Left ventricle myocardium inferior (tissue), 1 donor: Measurements from ENCODE around the gene C10orf71. TPM values are rescaled to one million over a fixed set of nuclear protein-coding genes. Genes with fewer than 3 reads are reported as not detected.

Experiments used
- DNase-seq: peaks from one replicate; pipeline ENCODE4 v3.0.0-alpha.2; 2020
- H3K27ac ChIP-seq: fragments of 200-600 bp; replicated peaks from 2 replicates; pipeline ENCODE4 v1.8.0; 2021
- H3K27me3 ChIP-seq: fragments of 200-600 bp; 2 replicates; pipeline ENCODE4 v1.8.0; 2021; ENCODE audit warnings: low read depth
- H3K36me3 ChIP-seq: fragments of 200-600 bp; 2 replicates; pipeline ENCODE4 v1.8.0; 2021
- H3K4me1 ChIP-seq: fragments of 200-600 bp; 2 replicates; pipeline ENCODE4 v1.8.0; 2021
- H3K4me3 ChIP-seq: fragments of 200-600 bp; 2 replicates; pipeline ENCODE4 v1.8.0; 2021; ENCODE audit warnings: mild to moderate bottlenecking, moderate library complexity
- H3K9me3 ChIP-seq: fragments of 200-600 bp; replicated peaks from 2 replicates; pipeline ENCODE4 v1.8.0; 2021
- CTCF ChIP-seq: fragments of 200-600 bp; IDR thresholded peaks from 2 replicates; pipeline ENCODE4 v1.8.0; 2021; ENCODE audit warnings: antibody characterized with exemption, mild to moderate bottlenecking, borderline replicate concordance
- intact Hi-C: fragments of 100-400 bp; cut with micrococcal nuclease; formaldehyde crosslinking; loops from one replicate; pipeline ENCODE4 v1.11.0; 2022
- total RNA-seq: library from RNA; stranded (reverse); fragmentation: NEBNext Ultra II Directional; extraction: Animal tissue kit (Norgen Biotek cat#: 25700); gene quantifications from one replicate; pipeline ENCODE4 v1.2.1, GENCODE V29; 2021
- donor health status: DM: no; HTN: yes; CAD: no; lungs with severe emphysema.

The C10orf71 gene
- total RNA-seq, 1 donor from 2014 or later = 136 TPM

- peak overlapping the region; percentile 73 for H3K4me3 ChIP-seq
These were observed 2.1 kb upstream of the C10orf71 start for GRCh38 chr10:49296836-49297235.

DNA sequence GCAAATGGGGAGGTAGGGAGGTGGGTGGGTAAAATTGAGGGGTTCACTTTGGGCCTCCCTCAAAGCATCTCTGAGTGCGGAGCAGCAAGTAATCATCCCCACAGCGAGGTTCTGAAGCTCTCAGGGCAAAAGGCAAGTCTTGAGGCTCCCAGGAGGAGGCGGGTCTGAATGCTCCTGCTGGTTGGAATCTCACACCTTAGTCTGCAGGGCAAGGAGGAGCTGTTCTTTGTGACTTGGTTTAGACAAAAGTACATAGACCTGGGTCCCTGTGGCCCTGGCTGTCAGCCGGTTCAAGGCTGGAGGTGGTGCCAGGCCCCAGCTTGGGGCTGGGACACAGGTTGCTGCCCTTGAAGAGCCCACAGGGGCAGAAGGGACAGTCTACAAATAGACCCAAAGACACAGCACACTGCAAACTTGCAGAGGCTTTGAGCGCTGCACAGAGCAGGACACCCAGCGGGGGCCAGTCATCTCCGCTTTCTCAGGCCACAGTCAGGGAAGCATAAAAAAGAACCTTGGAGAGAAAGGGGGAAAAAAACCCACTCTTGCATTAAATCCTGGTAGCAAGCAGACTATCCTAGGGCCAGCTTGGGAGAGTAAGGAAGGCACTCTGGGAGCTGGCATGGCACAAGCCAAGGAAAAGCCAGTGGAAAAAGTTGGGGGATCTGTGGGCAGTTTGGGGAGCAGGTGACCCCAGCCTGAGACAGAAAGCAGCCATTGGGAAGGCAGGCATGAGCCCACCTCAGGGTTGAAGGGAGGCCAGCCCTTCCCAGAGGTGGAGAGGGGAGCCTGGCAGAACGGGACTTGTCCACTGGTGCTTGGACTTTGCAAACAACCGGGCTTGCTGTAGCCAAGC, 926 bp upstream of the C10orf71 start:
- Histone ChIP-seq H3K27ac (peak overlapping the region; percentile 96), H3K9me3 (no peaks in the 10 kb centered on the region), H3K36me3 (no peaks in the 10 kb centered on the region), H3K27me3 (no peaks in the 10 kb centered on the region), H3K4me3 (peak overlapping the region; percentile 73), H3K4me1 (peaks cover 85% of the 10 kb centered on the region)
- no peak for TF ChIP-seq CTCF
- intact Hi-C loops = no loop called here
- DNase-seq = peak; percentile 45

More at GRCh38 chr10:49296836-49297235, 2.1 kb upstream of the C10orf71 start:
- Histone ChIP-seq H3K27me3 (no peaks in the 10 kb centered on the region), H3K9me3 (no peaks in the 10 kb centered on the region), H3K4me1 (peaks cover 73% of the 10 kb centered on the region), H3K27ac (peak overlapping the region; percentile 96), H3K36me3 (no peaks in the 10 kb centered on the region)
- intact Hi-C loops = no loop called here
- no peak for TF ChIP-seq CTCF
- DNase-seq = no peak

GRCh38 chr10:49298671-49298982, 343 bp upstream of the C10orf71 start:
- Histone ChIP-seq H3K27me3 (no peaks in the 10 kb centered on the region), H3K4me3 (peak overlapping the region; percentile 73), H3K36me3 (no peaks in the 10 kb centered on the region), H3K27ac (peak overlapping the region; percentile 96), H3K9me3 (no peaks in the 10 kb centered on the region), H3K4me1 (peaks cover 91% of the 10 kb centered on the region)
- intact Hi-C loops = no loop called here
- DNase-seq = peak; percentile 78
- TF ChIP-seq CTCF = no peak

- Histone ChIP-seq H3K4me3 (peak overlapping the region; percentile 73), H3K9me3 (no peaks in the 10 kb centered on the region), H3K36me3 (no peaks in the 10 kb centered on the region), H3K27ac (peak overlapping the region; percentile 96), H3K4me1 (peaks cover 98% of the 10 kb centered on the region), H3K27me3 (no peaks in the 10 kb centered on the region)
- no peak for DNase-seq
- no peak for TF ChIP-seq CTCF
- intact Hi-C loops = no loop called here
These were observed 808 bp downstream of the C10orf71 start for GRCh38 chr10:49299816-49300139.

DNA sequence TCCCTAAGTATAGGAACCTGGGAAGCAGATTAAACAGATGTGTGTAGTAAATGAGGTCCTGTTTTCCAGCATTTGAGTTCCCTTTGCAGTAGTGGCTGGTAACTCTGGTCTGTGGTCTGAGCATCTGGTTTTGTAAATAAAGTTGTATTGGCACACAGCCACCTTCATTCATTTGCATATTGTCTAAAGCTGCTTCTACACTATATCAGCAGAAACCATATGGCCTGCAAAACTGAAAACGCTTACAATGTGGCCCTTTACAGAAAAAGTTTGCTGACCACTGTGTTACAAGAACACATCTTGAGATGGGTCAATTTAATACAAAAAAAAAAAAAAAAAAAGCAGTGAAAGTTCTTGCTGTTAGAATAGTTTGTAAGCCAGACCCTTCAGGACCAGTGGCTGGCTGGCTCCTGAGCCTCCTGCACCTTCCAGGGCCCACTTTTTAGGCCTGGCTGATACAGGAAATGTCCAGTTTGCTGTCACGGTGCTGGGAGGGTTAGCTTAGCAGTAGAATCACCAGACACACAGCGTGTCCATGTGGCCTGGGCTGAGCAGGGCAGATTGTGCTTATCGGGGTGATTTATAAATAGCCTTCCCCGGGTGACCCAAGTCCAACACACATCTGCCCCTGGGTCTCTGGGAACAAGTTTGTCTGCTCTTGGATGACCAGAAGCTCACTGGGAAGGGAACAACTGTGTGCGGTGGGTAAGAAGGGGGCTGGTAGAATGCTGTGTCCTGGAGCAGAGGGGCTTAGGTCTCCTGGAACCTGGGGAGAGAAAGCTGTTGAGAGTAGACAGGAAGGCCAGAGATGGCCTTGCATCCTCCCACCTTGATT, 1.4 kb downstream of the C10orf71 start:
- Histone ChIP-seq H3K27me3 (no peaks in the 10 kb centered on the region), H3K27ac (peak overlapping the region; percentile 96), H3K4me3 (peak overlapping the region; percentile 73), H3K36me3 (no peaks in the 10 kb centered on the region), H3K9me3 (no peaks in the 10 kb centered on the region), H3K4me1 (peaks cover 98% of the 10 kb centered on the region)
- TF ChIP-seq CTCF = no peak
- intact Hi-C loops = no loop called here
- peak; percentile 66 for DNase-seq
